Activated CD4-positive, alpha-beta T cell treated with anti-CD3 and anti-CD28 coated beads, Interleukin-2, amount 10 ng/mL, durations not matched to agents 7 days and 5 days (primary cell): ENCODE data around the gene TWIST2. TPM values are rescaled to one million over a fixed set of nuclear protein-coding genes. Genes with fewer than 3 reads are reported as not detected.

ENCODE experiments used
- CTCF ChIA-PET: fragments of 350-600 bp; sonication (Branson Sonifier 250); formaldehyde crosslinking; loops from one replicate; lab custom pipeline; 2021; ENCODE audit warnings: antibody characterized with exemption; lab: Charles Lee
- POLR2A ChIA-PET: fragments of 350-600 bp; sonication (Branson Sonifier 250); formaldehyde crosslinking; loops from one replicate; lab custom pipeline; 2021; ENCODE audit warnings: antibody characterized with exemption; lab: Charles Lee
- DNase-seq: peaks from one replicate; pipeline ENCODE4 v3.0.0-alpha.2; 2020
- H3K27ac Mint-ChIP-seq: one replicate; pipeline ENCODE4 v1.8.0; 2021; ENCODE audit warnings: mild to moderate bottlenecking, moderate library complexity, mixed read lengths
- H3K27me3 Mint-ChIP-seq: one replicate; pipeline ENCODE4 v1.8.0; 2021; ENCODE audit warnings: mixed read lengths
- H3K36me3 Mint-ChIP-seq: one replicate; pipeline ENCODE4 v1.8.0; 2021; ENCODE audit warnings: low read depth, mixed read lengths
- H3K4me1 Mint-ChIP-seq: one replicate; pipeline ENCODE4 v1.8.0; 2021; ENCODE audit warnings: mixed read lengths
- H3K4me3 Mint-ChIP-seq: one replicate; pipeline ENCODE4 v1.8.0; 2021; ENCODE audit warnings: mild to moderate bottlenecking, moderate library complexity, mixed read lengths
- H3K9me3 Mint-ChIP-seq: one replicate; pipeline ENCODE4 v1.8.0; 2021; ENCODE audit warnings: mixed read lengths
- total RNA-seq, 2 experiments: library from RNA; stranded (reverse); gene quantifications; one replicate each; pipeline ENCODE4 v1.2.3, GENCODE V29; 2021

The TWIST2 gene
- total RNA-seq, 2 experiments from 2014 or later: not detected

- H3K4me1 Mint-ChIP-seq: no peaks in the 10 kb centered on the region
- H3K4me3 Mint-ChIP-seq: no peak overlapping the region
- ChIA-PET POLR2A (no interaction called here), CTCF (no interaction called here)
- no peaks in the 10 kb centered on the region for H3K36me3 Mint-ChIP-seq
- DNase-seq: no peak
- peaks cover 8% of the 10 kb centered on the region for H3K27me3 Mint-ChIP-seq
- H3K27ac Mint-ChIP-seq: no peak overlapping the region
- no peaks in the 10 kb centered on the region for H3K9me3 Mint-ChIP-seq
Observed at GRCh38 chr2:238938401-238939055, 90.6 kb downstream of the TWIST2 start.

GRCh38 chr2:238939074-238939473 is 91.2 kb downstream of the TWIST2 start:
- Mint-ChIP-seq H3K4me1 (no peaks in the 10 kb centered on the region), H3K36me3 (no peaks in the 10 kb centered on the region), H3K4me3 (no peak overlapping the region), H3K27ac (no peak overlapping the region), H3K27me3 (peaks cover 6% of the 10 kb centered on the region), H3K9me3 (no peaks in the 10 kb centered on the region)
- ChIA-PET CTCF (no interaction called here), POLR2A (no interaction called here)
- DNase-seq: no peak

- ChIA-PET CTCF (interaction anchor here (0.9 kb wide), 1 partner anchor 10 kb away, joined by 3 read pairs; no protein-coding TSS in a partner anchor), POLR2A (no interaction called here)
- no peak overlapping the region for H3K27ac Mint-ChIP-seq
- no peak overlapping the region for H3K4me3 Mint-ChIP-seq
- no peaks in the 10 kb centered on the region for H3K4me1 Mint-ChIP-seq
- DNase-seq: no peak
- H3K9me3 Mint-ChIP-seq: no peaks in the 10 kb centered on the region
- H3K36me3 Mint-ChIP-seq: no peaks in the 10 kb centered on the region
- no peaks in the 10 kb centered on the region for H3K27me3 Mint-ChIP-seq
Observed at GRCh38 chr2:238939521-238940403, 91.9 kb downstream of the TWIST2 start.

GRCh38 chr2:238940806-238941205 is 92.9 kb downstream of the TWIST2 start:
- H3K4me3 Mint-ChIP-seq: no peak overlapping the region
- ChIA-PET CTCF (interaction anchor here (0.6 to 0.9 kb wide), 2 partner anchors 9 to 1102 kb away, joined by 3 to 4 read pairs; no protein-coding TSS in a partner anchor), POLR2A (no interaction called here)
- H3K27ac Mint-ChIP-seq: no peak overlapping the region
- H3K27me3 Mint-ChIP-seq: no peaks in the 10 kb centered on the region
- no peaks in the 10 kb centered on the region for H3K4me1 Mint-ChIP-seq
- H3K36me3 Mint-ChIP-seq: no peaks in the 10 kb centered on the region
- no peaks in the 10 kb centered on the region for H3K9me3 Mint-ChIP-seq
- no peak for DNase-seq

GRCh38 chr2:238941262-238941792 is 93.4 kb downstream of the TWIST2 start:
- no peaks in the 10 kb centered on the region for H3K36me3 Mint-ChIP-seq
- CTCF ChIA-PET: interaction anchor here (0.6 kb wide), 1 partner anchor 1102 kb away, joined by 4 read pairs; no protein-coding TSS in a partner anchor

GRCh38 chr2:238942080-238942725 is 94.3 kb downstream of the TWIST2 start:
- H3K27me3 Mint-ChIP-seq: no peaks in the 10 kb centered on the region
- no peak overlapping the region for H3K27ac Mint-ChIP-seq
- POLR2A ChIA-PET: no interaction called here
- no peaks in the 10 kb centered on the region for H3K4me1 Mint-ChIP-seq
- DNase-seq: no peak
- no peaks in the 10 kb centered on the region for H3K36me3 Mint-ChIP-seq
- H3K4me3 Mint-ChIP-seq: no peak overlapping the region
- no peaks in the 10 kb centered on the region for H3K9me3 Mint-ChIP-seq
- CTCF ChIA-PET: no interaction called here

More at GRCh38 chr2:238941262-238941792, 93.4 kb downstream of the TWIST2 start:
- no peak overlapping the region for H3K27ac Mint-ChIP-seq
- H3K4me3 Mint-ChIP-seq: no peak overlapping the region
- no peaks in the 10 kb centered on the region for H3K9me3 Mint-ChIP-seq
- DNase-seq: no peak
- POLR2A ChIA-PET: no interaction called here
- H3K4me1 Mint-ChIP-seq: no peaks in the 10 kb centered on the region
- no peaks in the 10 kb centered on the region for H3K27me3 Mint-ChIP-seq

- Mint-ChIP-seq H3K27me3 (no peaks in the 10 kb centered on the region), H3K4me1 (peaks cover 3% of the 10 kb centered on the region), H3K9me3 (no peaks in the 10 kb centered on the region), H3K36me3 (no peaks in the 10 kb centered on the region), H3K27ac (no peak overlapping the region), H3K4me3 (no peak overlapping the region)
- no peak for DNase-seq
- ChIA-PET POLR2A (no interaction called here), CTCF (no interaction called here)
Observed at GRCh38 chr2:238942726-238943300, 94.9 kb downstream of the TWIST2 start.

- H3K4me1 Mint-ChIP-seq: peaks cover 10% of the 10 kb centered on the region
- no peaks in the 10 kb centered on the region for H3K9me3 Mint-ChIP-seq
- H3K4me3 Mint-ChIP-seq: no peak overlapping the region
- no peak for DNase-seq
- CTCF ChIA-PET: no interaction called here
- POLR2A ChIA-PET: no interaction called here
- H3K36me3 Mint-ChIP-seq: no peaks in the 10 kb centered on the region
- no peaks in the 10 kb centered on the region for H3K27me3 Mint-ChIP-seq
- H3K27ac Mint-ChIP-seq: no peak overlapping the region
Observed at GRCh38 chr2:238943338-238944067, 95.6 kb downstream of the TWIST2 start.

- no peak for DNase-seq
- POLR2A ChIA-PET: no interaction called here
- no peaks in the 10 kb centered on the region for H3K36me3 Mint-ChIP-seq
- H3K9me3 Mint-ChIP-seq: no peaks in the 10 kb centered on the region
- H3K4me1 Mint-ChIP-seq: peaks cover 13% of the 10 kb centered on the region
- peaks cover 2% of the 10 kb centered on the region for H3K27me3 Mint-ChIP-seq
- H3K4me3 Mint-ChIP-seq: no peak overlapping the region
- CTCF ChIA-PET: no interaction called here
- H3K27ac Mint-ChIP-seq: no peak overlapping the region
Observed at GRCh38 chr2:238945433-238946150, 97.7 kb downstream of the TWIST2 start.

- no peaks in the 10 kb centered on the region for H3K36me3 Mint-ChIP-seq
- H3K4me1 Mint-ChIP-seq: peaks cover 13% of the 10 kb centered on the region
- DNase-seq: no peak
- POLR2A ChIA-PET: no interaction called here
- no peak overlapping the region for H3K27ac Mint-ChIP-seq
- no peaks in the 10 kb centered on the region for H3K9me3 Mint-ChIP-seq
- no peak overlapping the region for H3K4me3 Mint-ChIP-seq
- H3K27me3 Mint-ChIP-seq: peaks cover 3% of the 10 kb centered on the region
- CTCF ChIA-PET: no interaction called here
Observed at GRCh38 chr2:238946318-238947242, 98.7 kb downstream of the TWIST2 start.

GRCh38 chr2:238947243-238947760 is 99.4 kb downstream of the TWIST2 start:
- H3K9me3 Mint-ChIP-seq: no peaks in the 10 kb centered on the region
- DNase-seq: no peak
- H3K4me1 Mint-ChIP-seq: peaks cover 13% of the 10 kb centered on the region
- no peaks in the 10 kb centered on the region for H3K36me3 Mint-ChIP-seq
- H3K27ac Mint-ChIP-seq: no peak overlapping the region
- ChIA-PET POLR2A (no interaction called here), CTCF (no interaction called here)
- H3K4me3 Mint-ChIP-seq: no peak overlapping the region
- peaks cover 5% of the 10 kb centered on the region for H3K27me3 Mint-ChIP-seq
